ENCODE results near the gene RABL6. TPM values are rescaled to one million over a fixed set of nuclear protein-coding genes. Genes with fewer than 3 reads are reported as not detected.

Gene RABL6
- total and polyA plus RNA-seq, 2 donors (not counting 1 experiment from before 2014, with no cell fraction given) = 36.8 to 59.6 TPM

- Histone ChIP-seq H3K27me3 (ENCODE audit: control insufficient read depth, insufficient read depth, low read length) (peaks cover 29% of the 10 kb centered on the region), H3K4me1 (ENCODE audit: control insufficient read depth, extremely low read depth, insufficient read depth, low read length) (no peaks in the 10 kb centered on the region), H2AFZ (ENCODE audit: low read length) (no peak overlapping the region), H3K79me2 (ENCODE audit: control insufficient read depth, insufficient read depth, low read length) (no peaks in the 10 kb centered on the region), H3K9ac (ENCODE audit: insufficient read depth, low read length) (no peak overlapping the region), H4K20me1 (ENCODE audit: control insufficient read depth, extremely low read depth, insufficient read depth, low read length) (no peaks in the 10 kb centered on the region), H3K9me3 (ENCODE audit: control insufficient read depth, insufficient read depth, low read depth, low read length) (no peaks in the 10 kb centered on the region), H3K36me3 (ENCODE audit: control insufficient read depth, insufficient read depth, low read length) (no peaks in the 10 kb centered on the region), H3K4me3 (replicated peaks in 1 of 4; ENCODE audit: control extremely low read depth in 1 of 4, insufficient read depth in 1 of 4, low read depth in 3 of 4, low read length in 4 of 4) (no peak overlapping the region), H3K27ac (ENCODE audit: insufficient read depth, low read length) (no peak overlapping the region), H3K4me2 (ENCODE audit: extremely low read depth, insufficient read depth, low read length) (no peak overlapping the region)
- TF ChIP-seq EZH2 (IDR thresholded peaks at IDR 0.05; ENCODE audit: low read length, missing control alignments) = no peak
- TF ChIP-seq CTCF (conservative IDR thresholded peaks at IDR 0.05 in 1 of 2, IDR thresholded peaks at IDR 0.05 in 1 of 2; ENCODE audit: low read depth in 1 of 2, low read length in 2 of 2) = no peak
- DNase-seq (ENCODE audit: low read depth in 2 of 2) = no peak
Observed at GRCh38 chr9:136777359-136777758, 30.4 kb upstream of the RABL6 start.

GRCh38 chr9:136779808-136780207, 27.9 kb upstream of the RABL6 start:
- Histone ChIP-seq H3K4me3 (replicated peaks in 1 of 4; ENCODE audit: control extremely low read depth in 1 of 4, insufficient read depth in 1 of 4, low read depth in 3 of 4, low read length in 4 of 4) (no peak overlapping the region), H3K27ac (ENCODE audit: insufficient read depth, low read length) (no peak overlapping the region), H3K36me3 (ENCODE audit: control insufficient read depth, insufficient read depth, low read length) (no peaks in the 10 kb centered on the region), H3K27me3 (ENCODE audit: control insufficient read depth, insufficient read depth, low read length) (peaks cover 33% of the 10 kb centered on the region), H3K9ac (ENCODE audit: insufficient read depth, low read length) (no peak overlapping the region), H3K4me2 (ENCODE audit: extremely low read depth, insufficient read depth, low read length) (no peak overlapping the region), H3K79me2 (ENCODE audit: control insufficient read depth, insufficient read depth, low read length) (no peaks in the 10 kb centered on the region), H3K4me1 (ENCODE audit: control insufficient read depth, extremely low read depth, insufficient read depth, low read length) (no peaks in the 10 kb centered on the region), H3K9me3 (ENCODE audit: control insufficient read depth, insufficient read depth, low read depth, low read length) (no peaks in the 10 kb centered on the region), H2AFZ (ENCODE audit: low read length) (no peak overlapping the region), H4K20me1 (ENCODE audit: control insufficient read depth, extremely low read depth, insufficient read depth, low read length) (no peaks in the 10 kb centered on the region)
- no peak for DNase-seq (ENCODE audit: low read depth in 2 of 2)
- TF ChIP-seq EZH2 (IDR thresholded peaks at IDR 0.05; ENCODE audit: low read length, missing control alignments) = no peak
- TF ChIP-seq CTCF (conservative IDR thresholded peaks at IDR 0.05 in 1 of 2, IDR thresholded peaks at IDR 0.05 in 1 of 2; ENCODE audit: low read depth in 1 of 2, low read length in 2 of 2) = no peak

DNA sequence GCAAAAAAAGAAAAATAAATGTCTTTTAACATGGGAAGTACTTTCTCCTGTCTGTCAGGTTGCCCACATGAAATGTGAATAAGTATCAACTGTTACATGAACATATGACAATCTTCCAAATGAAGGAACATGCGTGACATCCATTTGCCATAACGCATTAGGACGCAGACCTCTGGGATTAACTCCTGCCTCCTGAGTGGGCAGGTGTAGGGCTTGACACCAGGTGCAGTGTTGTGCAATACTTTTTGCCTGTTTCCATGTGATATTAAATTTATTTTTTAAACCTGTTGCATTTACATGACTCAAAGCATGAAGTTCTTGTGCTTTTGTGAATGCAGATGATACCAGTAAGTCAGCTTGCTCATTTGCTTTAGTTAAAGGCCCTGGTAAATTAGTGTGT, 25.3 kb upstream of the RABL6 start:
- H3K36me3 ChIP-seq (ENCODE audit: control insufficient read depth, insufficient read depth, low read length) = no peaks in the 10 kb centered on the region
- H3K27ac ChIP-seq (ENCODE audit: insufficient read depth, low read length) = no peak overlapping the region
- H3K9ac ChIP-seq (ENCODE audit: insufficient read depth, low read length) = no peak overlapping the region
- no peaks in the 10 kb centered on the region for H3K9me3 ChIP-seq (ENCODE audit: control insufficient read depth, insufficient read depth, low read depth, low read length)
- no peak overlapping the region for H3K4me3 ChIP-seq (replicated peaks in 1 of 4; ENCODE audit: control extremely low read depth in 1 of 4, insufficient read depth in 1 of 4, low read depth in 3 of 4, low read length in 4 of 4)
- H3K27me3 ChIP-seq (ENCODE audit: control insufficient read depth, insufficient read depth, low read length) = peaks cover 31% of the 10 kb centered on the region
- TF ChIP-seq EZH2 (IDR thresholded peaks at IDR 0.05; ENCODE audit: low read length, missing control alignments) = no peak
- TF ChIP-seq CTCF (conservative IDR thresholded peaks at IDR 0.05 in 1 of 2, IDR thresholded peaks at IDR 0.05 in 1 of 2; ENCODE audit: low read depth in 1 of 2, low read length in 2 of 2) = no peak
- no peaks in the 10 kb centered on the region for H3K79me2 ChIP-seq (ENCODE audit: control insufficient read depth, insufficient read depth, low read length)
- no peak overlapping the region for H2AFZ ChIP-seq (ENCODE audit: low read length)
- H3K4me2 ChIP-seq (ENCODE audit: extremely low read depth, insufficient read depth, low read length) = no peak overlapping the region
- H4K20me1 ChIP-seq (ENCODE audit: control insufficient read depth, extremely low read depth, insufficient read depth, low read length) = no peaks in the 10 kb centered on the region
- DNase-seq (ENCODE audit: low read depth in 2 of 2) = no peak
- H3K4me1 ChIP-seq (ENCODE audit: control insufficient read depth, extremely low read depth, insufficient read depth, low read length) = no peaks in the 10 kb centered on the region
